Liver (tissue), 3 donors: Measurements from ENCODE around the gene TFPI.

Experiments used
- CTCF ChIP-seq: fragments of 150-350 bp; IDR thresholded peaks from 2 replicates; pipeline ENCODE4 v1.5.1; 2017; ENCODE audit warnings: improper control_type of control experiment, low read depth, low read length; ENCODE audit not compliant: missing input control
- JUND ChIP-seq, 2 donors: IDR thresholded peaks; 2 replicates each; pipeline ENCODE4 v1.6.1; 2016; ENCODE audit warnings: antibody characterized with exemption in 2 of 2
- RAD21 ChIP-seq, 2 donors: IDR thresholded peaks; 2 replicates each; pipeline ENCODE4 v1.6.1; 2016; ENCODE audit warnings: antibody characterized with exemption in 2 of 2, mild to moderate bottlenecking in 2 of 2
- donor health status: healthy.
- donor health status: healthy.

- TF ChIP-seq CTCF (no peak), JUND (IDR thresholded peaks at IDR 0.05) (no peak), RAD21 (IDR thresholded peaks at IDR 0.05) (no peak)
Measured at GRCh38 chr2:187493877-187494568, 60.2 kb downstream of the TFPI start.
